ENCODE data around the gene STX1A.
"Not testable (repeated sequence)": the region's sequence is repeated elsewhere in the genome, so short reads cannot be mapped to it uniquely, and the experiment has no call there.

The STX1A gene

GRCh38 chr7:73679709-73680108 lies 39.8 kb downstream of the STX1A start:
- DNase-seq (ENCODE audit: insufficient read length, low spot score) (no peak), FAIRE-seq (no peak)
- no peak for TF ChIP-seq POU2F2 (IDR thresholded peaks at IDR 0.05; ENCODE audit: low read depth, low read length)
- no peak for TF ChIP-seq POLR2AphosphoS5 (IDR thresholded peaks at IDR 0.05; ENCODE audit: low read depth, low read length)
- no peak for TF ChIP-seq SPI1 (IDR thresholded peaks at IDR 0.05; ENCODE audit: low read depth, low read length)

- TF ChIP-seq POLR2AphosphoS5 (IDR thresholded peaks at IDR 0.05; ENCODE audit: low read depth, low read length) (no peak), PAX5 (IDR thresholded peaks at IDR 0.05; ENCODE audit: insufficient read depth, low read length, severe bottlenecking) (no peak), SPI1 (IDR thresholded peaks at IDR 0.05; ENCODE audit: low read depth, low read length) (no peak), TAF1 (IDR thresholded peaks at IDR 0.05; ENCODE audit: low read depth, low read length) (no peak), POU2F2 (IDR thresholded peaks at IDR 0.05; ENCODE audit: low read depth, low read length) (no peak), POLR2A (IDR thresholded peaks at IDR 0.05; ENCODE audit: low read depth, low read length) (no peak)
- FAIRE-seq: no peak
These were observed 40.6 kb downstream of the STX1A start for GRCh38 chr7:73678862-73679261.

GRCh38 chr7:73676062-73676461 lies 43.4 kb downstream of the STX1A start:
- FAIRE-seq; DNase-seq (ENCODE audit: insufficient read length, low spot score): not testable (repeated sequence)

More at GRCh38 chr7:73678862-73679261, 40.6 kb downstream of the STX1A start:
- DNase-seq (ENCODE audit: insufficient read length, low spot score): no peak

GRCh38 chr7:73674468-73675124 lies 44.9 kb downstream of the STX1A start:
- no peak for FAIRE-seq
- TF ChIP-seq POLR2AphosphoS5 (IDR thresholded peaks at IDR 0.05; ENCODE audit: low read depth, low read length): no peak
- DNase-seq (ENCODE audit: insufficient read length, low spot score): no peak

- FAIRE-seq (no peak), DNase-seq (ENCODE audit: insufficient read length, low spot score) (no peak)
- no peak for TF ChIP-seq POU2F2 (IDR thresholded peaks at IDR 0.05; ENCODE audit: low read depth, low read length)
- TF ChIP-seq POLR2AphosphoS5 (IDR thresholded peaks at IDR 0.05; ENCODE audit: low read depth, low read length): no peak
- no peak for TF ChIP-seq POLR2A (IDR thresholded peaks at IDR 0.05; ENCODE audit: low read depth, low read length)
- TF ChIP-seq TAF1 (IDR thresholded peaks at IDR 0.05; ENCODE audit: low read depth, low read length): no peak
- no peak for TF ChIP-seq SPI1 (IDR thresholded peaks at IDR 0.05; ENCODE audit: low read depth, low read length)
- no peak for TF ChIP-seq PAX5 (IDR thresholded peaks at IDR 0.05; ENCODE audit: insufficient read depth, low read length, severe bottlenecking)
These were observed 47.5 kb downstream of the STX1A start for GRCh38 chr7:73671857-73672445.

- TF ChIP-seq SPI1 (IDR thresholded peaks at IDR 0.05; ENCODE audit: low read depth, low read length) (no peak), POLR2A (IDR thresholded peaks at IDR 0.05; ENCODE audit: low read depth, low read length) (no peak), POLR2AphosphoS5 (IDR thresholded peaks at IDR 0.05; ENCODE audit: low read depth, low read length) (no peak), TAF1 (IDR thresholded peaks at IDR 0.05; ENCODE audit: low read depth, low read length) (no peak), POU2F2 (IDR thresholded peaks at IDR 0.05; ENCODE audit: low read depth, low read length) (no peak), PAX5 (IDR thresholded peaks at IDR 0.05; ENCODE audit: insufficient read depth, low read length, severe bottlenecking) (no peak)
- no peak for DNase-seq (ENCODE audit: insufficient read length, low spot score)
- no peak for FAIRE-seq
These were observed 48.2 kb downstream of the STX1A start for GRCh38 chr7:73671322-73671661.

- DNase-seq (ENCODE audit: insufficient read length, low spot score) (no peak), FAIRE-seq (no peak)
- TF ChIP-seq POLR2AphosphoS5 (IDR thresholded peaks at IDR 0.05; ENCODE audit: low read depth, low read length): no peak
- no peak for TF ChIP-seq SPI1 (IDR thresholded peaks at IDR 0.05; ENCODE audit: low read depth, low read length)
- TF ChIP-seq TAF1 (IDR thresholded peaks at IDR 0.05; ENCODE audit: low read depth, low read length): no peak
- no peak for TF ChIP-seq POLR2A (IDR thresholded peaks at IDR 0.05; ENCODE audit: low read depth, low read length)
- no peak for TF ChIP-seq POU2F2 (IDR thresholded peaks at IDR 0.05; ENCODE audit: low read depth, low read length)
- no peak for TF ChIP-seq PAX5 (IDR thresholded peaks at IDR 0.05; ENCODE audit: insufficient read depth, low read length, severe bottlenecking)
These were observed 49.5 kb downstream of the STX1A start for GRCh38 chr7:73669858-73670385.

GRCh38 chr7:73669288-73669701 lies 50.2 kb downstream of the STX1A start:
- TF ChIP-seq TAF1 (IDR thresholded peaks at IDR 0.05; ENCODE audit: low read depth, low read length): no peak
- no peak for TF ChIP-seq SPI1 (IDR thresholded peaks at IDR 0.05; ENCODE audit: low read depth, low read length)
- TF ChIP-seq POU2F2 (IDR thresholded peaks at IDR 0.05; ENCODE audit: low read depth, low read length): no peak
- no peak for TF ChIP-seq PAX5 (IDR thresholded peaks at IDR 0.05; ENCODE audit: insufficient read depth, low read length, severe bottlenecking)
- no peak for TF ChIP-seq POLR2A (IDR thresholded peaks at IDR 0.05; ENCODE audit: low read depth, low read length)
- no peak for TF ChIP-seq POLR2AphosphoS5 (IDR thresholded peaks at IDR 0.05; ENCODE audit: low read depth, low read length)
- DNase-seq (ENCODE audit: insufficient read length, low spot score) (no peak), FAIRE-seq (no peak)

GRCh38 chr7:73668886-73669230 lies 50.6 kb downstream of the STX1A start:
- FAIRE-seq (no peak), DNase-seq (ENCODE audit: insufficient read length, low spot score) (no peak)
- TF ChIP-seq PAX5 (IDR thresholded peaks at IDR 0.05; ENCODE audit: insufficient read depth, low read length, severe bottlenecking) (no peak), SPI1 (IDR thresholded peaks at IDR 0.05; ENCODE audit: low read depth, low read length) (no peak), POU2F2 (IDR thresholded peaks at IDR 0.05; ENCODE audit: low read depth, low read length) (no peak), POLR2A (IDR thresholded peaks at IDR 0.05; ENCODE audit: low read depth, low read length) (no peak), TAF1 (IDR thresholded peaks at IDR 0.05; ENCODE audit: low read depth, low read length) (no peak), POLR2AphosphoS5 (IDR thresholded peaks at IDR 0.05; ENCODE audit: low read depth, low read length) (no peak)

GRCh38 chr7:73668103-73668885 lies 51.2 kb downstream of the STX1A start:
- peak; percentile 52 for FAIRE-seq
- no peak for DNase-seq (ENCODE audit: insufficient read length, low spot score)
- TF ChIP-seq POU2F2 (IDR thresholded peaks at IDR 0.05; ENCODE audit: low read depth, low read length) (no peak), POLR2A (IDR thresholded peaks at IDR 0.05; ENCODE audit: low read depth, low read length) (no peak), SPI1 (IDR thresholded peaks at IDR 0.05; ENCODE audit: low read depth, low read length) (no peak), PAX5 (IDR thresholded peaks at IDR 0.05; ENCODE audit: insufficient read depth, low read length, severe bottlenecking) (no peak), TAF1 (IDR thresholded peaks at IDR 0.05; ENCODE audit: low read depth, low read length) (no peak), POLR2AphosphoS5 (IDR thresholded peaks at IDR 0.05; ENCODE audit: low read depth, low read length) (no peak)
